Measurements from ENCODE around the gene CFAP65. TPM values are rescaled to one million over a fixed set of nuclear protein-coding genes. Genes with fewer than 3 reads are reported as not detected.

Gene CFAP65
- total RNA-seq, 1 experiment from 2014 or later, result 0.52 TPM

DNA sequence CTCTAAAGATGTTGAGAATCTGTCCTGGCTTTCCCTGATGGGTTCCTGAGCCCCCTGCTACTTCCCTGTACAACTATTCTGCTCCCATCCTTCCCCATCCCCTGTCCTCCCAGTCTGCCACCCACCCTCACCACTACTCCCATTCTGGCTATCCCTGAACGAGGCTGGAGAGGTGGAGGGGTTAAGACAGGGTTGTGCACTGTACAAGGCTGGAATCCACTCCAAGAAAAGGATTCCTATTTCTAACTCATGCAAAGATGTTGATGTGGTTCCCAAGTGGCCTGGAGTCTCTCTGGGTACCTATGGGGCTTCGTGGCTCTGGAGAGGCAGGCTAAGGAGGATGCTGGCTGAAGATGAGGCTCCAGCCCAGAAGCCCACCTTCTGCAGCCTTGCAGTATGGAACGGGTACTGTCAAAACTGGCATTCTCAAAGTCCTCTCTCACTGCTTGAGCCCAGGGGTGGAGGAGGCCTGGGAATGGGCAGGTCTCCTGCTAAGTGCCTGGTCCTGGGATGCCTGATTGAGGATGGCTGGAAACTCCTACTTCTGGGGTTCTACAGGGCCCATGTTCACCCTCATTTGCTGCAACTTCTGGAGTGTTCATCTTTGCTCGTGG is 55.1 kb downstream of the CFAP65 start:
- Histone ChIP-seq H4K20me1 (ENCODE audit: insufficient read depth) (no peaks in the 10 kb centered on the region), H3K27me3 (ENCODE audit: insufficient read depth, low read length) (0 out of 2 replicates have a peak, but pooled peaks cover 8% of the 10 kb centered on the region), H3K4me1 (ENCODE audit: control insufficient read depth in 1 of 2, insufficient read depth in 2 of 2, low read length in 2 of 2) (no peaks in the 10 kb centered on the region), H3K4me2 (ENCODE audit: low read length) (no peak overlapping the region), H3K79me2 (ENCODE audit: insufficient read depth, low read length) (no peaks in the 10 kb centered on the region), H2AFZ (ENCODE audit: low read depth, low read length, poor library complexity, severe bottlenecking) (no peak overlapping the region), H3K9ac (ENCODE audit: low read length) (no peak overlapping the region), H3K9me2 (ENCODE audit: insufficient read depth) (no peaks in the 10 kb centered on the region), H3K9me3 (ENCODE audit: control insufficient read depth in 1 of 2, insufficient read depth in 1 of 2, low read depth in 1 of 2, low read length in 2 of 2) (no peaks in the 10 kb centered on the region), H3K4me3 (replicated peaks in 1 of 2; ENCODE audit: low read depth in 1 of 2, low read length in 2 of 2) (no peak overlapping the region), H3K36me3 (ENCODE audit: control insufficient read depth in 1 of 2, insufficient read depth in 2 of 2, low read length in 2 of 2) (no peaks in the 10 kb centered on the region), H3K27ac (ENCODE audit: low read depth, low read length) (no peak overlapping the region)
- CTCF ChIA-PET, result no interaction called here
- DNase-seq (ENCODE audit: low read depth, low spot score) (no peak), ATAC-seq (no peak)
- RAD21 ChIA-PET (ENCODE audit: low non-redundant PET in 1 of 2, low total read pairs in 2 of 2, uncharacterized antibody in 2 of 2, unreplicated experiment in 2 of 2), result no interaction called here
- intact Hi-C loops (cut with micrococcal nuclease), result no loop called here
- TF ChIP-seq YY1 (IDR thresholded peaks at IDR 0.05; ENCODE audit: extremely low read depth, insufficient replicate concordance, low read depth, low read length), result no peak
- TF ChIP-seq TCF7L2 (IDR thresholded peaks at IDR 0.05; ENCODE audit: borderline replicate concordance, extremely low read depth, insufficient read depth, insufficient read length), result no peak
- TF ChIP-seq POLR2AphosphoS5 (IDR thresholded peaks at IDR 0.05; ENCODE audit: low read depth, low read length), result no peak
- no peak for TF ChIP-seq SRF (IDR thresholded peaks at IDR 0.05; ENCODE audit: low read depth)
- no peak for TF ChIP-seq FOSL1 (IDR thresholded peaks at IDR 0.05; ENCODE audit: low read depth)
- no peak for TF ChIP-seq RAD21 (IDR thresholded peaks at IDR 0.05; ENCODE audit: low read depth)
- TF ChIP-seq, protein P1, sequence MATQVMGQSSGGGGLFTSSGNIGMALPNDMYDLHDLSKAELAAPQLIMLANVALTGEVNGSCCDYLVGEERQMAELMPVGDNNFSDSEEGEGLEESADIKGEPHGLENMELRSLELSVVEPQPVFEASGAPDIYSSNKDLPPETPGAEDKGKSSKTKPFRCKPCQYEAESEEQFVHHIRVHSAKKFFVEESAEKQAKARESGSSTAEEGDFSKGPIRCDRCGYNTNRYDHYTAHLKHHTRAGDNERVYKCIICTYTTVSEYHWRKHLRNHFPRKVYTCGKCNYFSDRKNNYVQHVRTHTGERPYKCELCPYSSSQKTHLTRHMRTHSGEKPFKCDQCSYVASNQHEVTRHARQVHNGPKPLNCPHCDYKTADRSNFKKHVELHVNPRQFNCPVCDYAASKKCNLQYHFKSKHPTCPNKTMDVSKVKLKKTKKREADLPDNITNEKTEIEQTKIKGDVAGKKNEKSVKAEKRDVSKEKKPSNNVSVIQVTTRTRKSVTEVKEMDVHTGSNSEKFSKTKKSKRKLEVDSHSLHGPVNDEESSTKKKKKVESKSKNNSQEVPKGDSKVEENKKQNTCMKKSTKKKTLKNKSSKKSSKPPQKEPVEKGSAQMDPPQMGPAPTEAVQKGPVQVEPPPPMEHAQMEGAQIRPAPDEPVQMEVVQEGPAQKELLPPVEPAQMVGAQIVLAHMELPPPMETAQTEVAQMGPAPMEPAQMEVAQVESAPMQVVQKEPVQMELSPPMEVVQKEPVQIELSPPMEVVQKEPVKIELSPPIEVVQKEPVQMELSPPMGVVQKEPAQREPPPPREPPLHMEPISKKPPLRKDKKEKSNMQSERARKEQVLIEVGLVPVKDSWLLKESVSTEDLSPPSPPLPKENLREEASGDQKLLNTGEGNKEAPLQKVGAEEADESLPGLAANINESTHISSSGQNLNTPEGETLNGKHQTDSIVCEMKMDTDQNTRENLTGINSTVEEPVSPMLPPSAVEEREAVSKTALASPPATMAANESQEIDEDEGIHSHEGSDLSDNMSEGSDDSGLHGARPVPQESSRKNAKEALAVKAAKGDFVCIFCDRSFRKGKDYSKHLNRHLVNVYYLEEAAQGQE (IDR thresholded peaks at IDR 0.05; ENCODE audit: low read depth), result no peak
- POLR2A ChIA-PET, result no interaction called here
- BruUV-seq (replicated peaks), result no TSS peak
